Kidney capillary endothelial cell (primary cell): ENCODE data around the gene CD207.
A peak's percentile ranks its signal among the peaks of the same experiment; 100 is the strongest.
"Not testable (repeated sequence)": the region's sequence is repeated elsewhere in the genome, so short reads cannot be mapped to it uniquely, and the experiment has no call there.

Source experiments
- DNase-seq: peaks from one replicate; pipeline ENCODE4 v3.0.0-alpha.2; 2018; ENCODE audit warnings: low spot score

The CD207 gene

DNA sequence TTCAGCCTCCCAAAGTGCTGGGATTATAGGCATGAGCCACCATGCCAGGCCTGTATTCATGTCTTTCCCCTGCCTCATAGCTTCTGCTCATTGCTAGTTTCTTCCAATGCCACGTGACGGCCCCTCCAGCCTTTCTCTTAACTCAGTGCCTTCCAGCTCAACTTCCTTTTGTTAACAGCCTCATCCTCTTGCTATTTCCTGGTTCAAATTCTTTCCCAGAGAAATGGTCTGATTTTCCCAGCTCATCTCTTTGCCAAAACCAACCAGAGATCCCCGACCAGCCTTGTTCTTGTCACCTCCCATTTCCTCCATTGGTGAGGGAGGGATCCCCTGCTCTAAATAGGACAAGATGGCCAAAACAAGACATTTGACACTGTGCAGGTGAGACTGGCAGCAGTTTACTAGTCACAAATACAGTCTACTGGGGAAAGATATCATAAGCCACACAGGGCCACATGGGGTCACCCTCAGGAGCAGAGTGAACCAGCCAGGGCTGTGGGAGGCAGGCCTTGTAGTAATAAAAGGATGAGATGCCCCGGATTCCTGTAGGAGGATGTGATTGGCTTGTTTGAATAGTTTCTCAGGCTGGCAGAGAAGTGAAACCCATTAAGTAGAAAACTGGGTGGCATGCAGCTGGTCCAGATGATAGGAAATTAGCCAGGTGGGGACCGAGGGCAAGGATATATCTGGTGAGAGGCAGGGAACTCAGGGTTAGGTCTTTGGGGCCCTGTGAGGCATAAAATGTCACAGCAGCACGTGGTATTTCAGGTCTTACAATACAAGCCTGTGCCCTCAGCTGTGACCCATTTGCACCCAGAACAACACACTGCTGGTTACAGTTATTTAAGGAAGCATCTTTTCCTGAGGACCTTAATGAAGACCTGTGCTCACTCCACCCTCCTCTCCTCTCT is 6.4 kb downstream of the CD207 start:
- DNase-seq: peak; percentile 95

GRCh38 chr2:70828115-70828514 is 7.5 kb downstream of the CD207 start:
- DNase-seq: no peak

GRCh38 chr2:70827388-70827787 is 8.2 kb downstream of the CD207 start:
- DNase-seq: no peak

DNA sequence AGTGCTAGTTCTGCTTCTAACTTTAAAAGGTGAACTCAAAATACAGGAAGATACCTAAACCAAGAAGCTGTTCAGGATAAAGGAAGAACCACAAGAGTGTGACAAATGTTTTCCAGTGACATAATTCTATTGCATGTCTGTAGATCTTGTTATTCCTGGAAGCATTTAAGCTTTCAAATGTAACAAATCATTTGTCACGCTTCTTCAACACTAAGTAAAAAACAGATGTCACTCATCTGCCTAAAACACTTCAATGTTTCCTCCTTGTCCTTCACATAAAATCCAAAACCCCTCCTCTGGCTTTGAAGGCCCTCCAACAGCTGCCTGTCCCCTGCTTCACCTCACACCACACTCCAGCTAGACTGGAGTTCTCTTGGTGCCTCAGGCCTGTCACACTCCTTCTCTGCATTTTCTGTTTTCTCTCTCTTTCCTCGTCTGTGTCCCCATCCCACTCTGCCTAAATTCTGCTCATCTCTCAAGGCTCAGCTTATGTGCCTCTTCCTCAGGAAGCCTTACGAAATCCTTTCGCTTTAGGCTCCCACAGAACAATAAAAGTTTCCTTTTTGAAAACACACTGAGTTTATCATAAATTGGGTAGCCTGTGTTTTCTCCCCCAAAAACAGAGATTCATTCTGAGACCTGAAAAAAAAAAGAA is 8.8 kb downstream of the CD207 start:
- no peak for DNase-seq

GRCh38 chr2:70823249-70823648 is 12.4 kb downstream of the CD207 start:
- DNase-seq: no peak

GRCh38 chr2:70822843-70823242 is 12.8 kb downstream of the CD207 start:
- DNase-seq: no peak

DNA sequence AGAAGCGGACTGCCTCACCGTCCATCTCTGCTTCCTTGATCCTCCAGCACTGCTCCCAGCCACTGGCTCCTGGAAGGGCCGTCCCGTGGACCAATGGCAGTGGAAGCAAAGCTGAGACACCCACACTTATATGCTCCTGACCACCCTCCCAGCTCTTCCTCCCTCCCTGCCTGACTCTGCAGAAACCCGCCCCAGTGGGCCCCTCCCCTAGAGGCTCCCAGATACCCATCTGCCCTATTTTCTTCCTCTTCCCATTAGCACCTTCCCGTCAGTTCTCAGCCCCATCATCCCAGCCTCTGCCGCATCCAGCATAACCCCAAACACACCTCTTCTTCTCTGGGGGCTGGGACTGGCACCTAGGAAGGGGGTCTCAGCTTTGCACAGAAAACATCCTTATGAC is 15.1 kb downstream of the CD207 start, which contains the start of gene CLEC4F:
TSS of gene CLEC4F (minus strand) at position 101 of the 400 bp plus-strand sequence. CDS start at position 25, 76 bp downstream.
- no peak for DNase-seq

DNA sequence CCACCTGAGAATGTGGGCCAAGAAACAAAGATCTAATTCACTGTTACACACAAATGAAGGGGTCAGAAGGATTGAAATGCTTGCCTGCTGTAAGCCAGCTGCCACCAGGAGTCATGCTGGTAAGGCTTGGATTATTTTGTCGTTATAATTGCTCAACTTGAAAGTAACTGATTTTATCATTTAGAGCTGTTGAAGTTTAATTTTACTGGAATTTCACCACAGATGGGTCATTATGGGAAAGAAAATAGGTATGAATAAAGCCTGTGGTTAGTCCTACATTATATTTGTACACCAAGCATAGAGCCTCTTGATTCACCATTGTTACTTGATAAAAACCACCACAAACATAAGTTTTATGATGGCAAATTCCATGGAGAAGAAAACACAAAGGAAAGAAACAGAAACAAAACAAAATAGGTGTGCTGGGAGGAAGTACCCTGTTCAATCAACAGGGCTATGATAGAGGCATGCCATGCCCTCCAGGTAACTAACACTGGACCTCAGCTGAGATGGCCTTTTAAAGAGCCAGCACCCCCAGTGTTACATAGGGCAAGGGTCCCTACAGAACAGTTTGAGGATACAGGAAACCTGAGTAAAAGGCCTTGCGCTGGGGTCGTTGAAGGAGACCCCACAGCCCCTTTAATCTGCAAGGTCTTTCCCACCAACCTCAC is 18.2 kb downstream of the CD207 start:
- DNase-seq: no peak

DNA sequence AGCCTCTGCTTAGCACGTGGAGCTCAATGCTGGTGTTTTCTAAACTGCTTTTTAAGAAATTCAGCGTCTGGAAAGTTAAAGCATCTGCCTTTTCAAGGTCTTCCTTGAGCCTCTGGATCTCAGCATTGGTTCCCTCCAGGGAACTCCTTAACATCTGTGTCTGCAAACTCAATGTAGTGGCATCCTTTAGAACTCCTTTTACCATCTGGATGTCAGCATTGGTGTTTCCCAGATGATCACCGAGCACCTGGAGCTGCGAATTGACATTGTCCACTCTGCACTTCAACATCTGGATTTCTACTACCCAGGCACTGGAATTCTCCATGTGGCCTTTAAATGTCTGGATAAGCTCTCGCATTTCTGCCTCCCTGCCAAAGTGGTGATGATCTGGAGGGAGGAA is 18.9 kb downstream of the CD207 start:
- no peak for DNase-seq

GRCh38 chr2:70808983-70809958 is 26.3 kb downstream of the CD207 start:
- no peak for DNase-seq

DNA sequence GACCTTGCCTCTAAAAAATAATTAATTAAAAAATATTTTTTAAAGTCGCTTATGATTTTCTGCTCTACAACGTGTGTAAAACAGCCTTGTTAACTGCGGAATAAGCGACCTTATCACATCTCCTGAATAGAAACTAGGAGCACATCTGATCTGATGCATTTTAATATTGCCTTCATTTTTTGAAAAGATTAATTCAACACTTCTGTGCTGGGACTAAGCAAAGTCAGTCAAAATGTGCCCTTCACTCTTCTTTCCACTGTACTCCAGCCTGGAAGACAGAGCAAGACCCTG is 27.8 kb downstream of the CD207 start:
- DNase-seq: no peak

DNA sequence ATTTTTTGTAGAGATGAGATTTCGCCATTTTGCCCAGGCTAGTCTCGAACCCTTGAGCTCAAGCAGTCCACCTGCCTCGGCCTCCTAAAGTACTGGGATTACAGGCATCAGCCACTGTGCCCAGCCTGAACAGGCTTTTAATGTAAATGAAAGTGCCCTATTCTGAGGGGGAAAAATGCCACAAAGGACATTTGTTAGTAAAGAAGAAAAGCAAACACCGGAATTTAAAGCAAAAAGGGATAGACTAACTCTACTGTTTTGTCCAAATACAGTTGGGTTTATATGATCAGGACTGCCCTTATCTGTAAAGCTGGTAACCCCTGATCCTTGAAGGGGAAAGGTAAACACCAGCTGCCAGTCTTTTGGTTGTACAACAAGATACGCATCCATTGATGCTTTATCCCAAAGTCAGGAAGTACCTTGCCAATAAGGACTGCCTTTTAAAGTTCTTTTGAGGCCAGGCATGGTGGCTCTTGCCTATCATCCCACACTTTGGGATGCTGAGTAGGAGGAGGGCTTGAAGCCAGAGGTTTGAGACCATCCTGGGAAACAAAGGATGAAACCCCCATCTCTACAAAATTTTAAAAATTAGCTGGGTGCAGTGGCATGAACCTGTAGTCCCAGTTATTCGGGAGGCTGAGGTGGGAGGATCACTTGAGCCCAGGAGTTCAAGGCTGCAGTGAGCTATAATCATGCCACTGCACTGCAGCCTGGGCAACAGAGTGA is 28.4 kb downstream of the CD207 start:
- no peak for DNase-seq

DNA sequence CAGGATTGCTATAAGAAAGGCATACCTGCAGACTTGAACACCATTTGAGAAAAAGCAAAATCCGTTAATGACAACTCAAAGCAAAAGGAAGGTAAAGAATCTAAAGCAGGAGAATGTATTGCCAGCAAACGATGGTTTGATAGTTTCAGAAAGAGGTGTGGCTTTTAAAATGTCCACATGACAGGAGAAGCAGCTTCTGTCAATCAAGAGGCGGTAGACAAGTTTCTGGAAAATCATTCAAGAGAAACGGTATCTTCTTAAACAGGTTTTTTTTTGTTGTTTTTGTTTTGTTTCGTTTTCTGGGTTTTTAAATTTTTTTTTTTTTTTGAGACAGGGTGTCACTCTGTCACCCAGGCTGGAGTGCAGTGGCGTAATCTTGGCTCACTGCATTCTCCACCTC is 29.0 kb downstream of the CD207 start:
- DNase-seq: no peak

GRCh38 chr2:70806013-70806412 is 29.6 kb downstream of the CD207 start:
- no peak for DNase-seq

- no peak for DNase-seq
These were observed 33.9 kb downstream of the CD207 start for GRCh38 chr2:70801607-70802263.

DNA sequence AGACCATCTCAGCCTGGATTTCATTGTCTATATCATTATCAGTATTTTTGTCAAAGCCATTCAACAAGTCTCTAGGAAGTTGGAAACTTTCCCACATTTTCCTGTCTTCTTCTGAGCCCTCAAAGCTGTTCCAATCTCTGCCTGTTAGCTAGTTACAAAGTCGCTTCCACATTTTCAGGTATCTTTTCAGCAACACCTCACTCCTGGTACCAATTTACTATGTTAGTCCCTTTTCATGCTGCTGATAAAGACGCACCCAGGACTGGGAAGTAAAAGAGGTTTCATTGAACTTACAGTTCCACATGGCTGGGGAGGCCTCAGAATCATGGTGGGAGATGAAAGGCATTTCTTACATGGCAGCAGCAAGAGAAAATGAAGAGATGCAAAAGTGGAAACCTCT is 35.9 kb downstream of the CD207 start:
- DNase-seq: no peak

DNA sequence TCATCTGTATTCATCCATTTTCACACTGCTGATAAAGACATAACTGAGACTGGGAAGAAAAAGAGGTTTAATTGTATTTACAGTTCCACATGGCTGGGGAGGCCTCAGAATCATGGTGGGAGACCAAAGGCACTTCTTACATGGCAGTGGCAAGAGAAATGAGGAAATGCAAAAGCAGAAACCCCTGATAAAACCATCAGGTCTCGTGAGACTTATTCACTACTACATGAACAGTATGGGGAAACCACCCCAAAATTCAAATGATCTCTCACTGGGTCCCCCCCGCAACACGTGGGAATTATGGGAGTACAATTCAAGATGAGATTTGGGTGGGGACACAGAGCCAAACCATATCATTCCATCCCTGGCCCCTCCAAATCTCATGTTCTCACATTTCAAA is 37.6 kb downstream of the CD207 start:
- DNase-seq: not testable (repeated sequence)

DNA sequence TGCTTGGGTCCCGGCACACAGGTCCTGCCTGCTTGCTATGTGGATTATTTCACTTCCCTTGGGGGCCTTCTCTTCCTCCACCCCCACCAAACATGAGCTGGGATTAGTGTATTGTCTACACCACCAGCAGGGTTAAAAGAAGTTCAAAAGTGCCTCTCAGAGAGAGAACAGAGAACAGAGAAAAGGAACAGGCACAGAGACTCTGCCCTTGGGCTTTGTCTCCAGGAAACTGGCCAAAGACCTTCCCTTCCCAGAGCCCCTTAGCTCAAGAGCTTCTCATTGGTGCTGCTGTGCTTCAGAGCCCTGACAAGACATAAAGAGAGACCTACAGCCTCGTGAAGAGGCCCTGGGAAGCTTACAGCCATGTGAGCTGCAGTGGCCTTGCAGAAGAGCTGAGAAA is 38.1 kb downstream of the CD207 start:
- no peak for DNase-seq

DNA sequence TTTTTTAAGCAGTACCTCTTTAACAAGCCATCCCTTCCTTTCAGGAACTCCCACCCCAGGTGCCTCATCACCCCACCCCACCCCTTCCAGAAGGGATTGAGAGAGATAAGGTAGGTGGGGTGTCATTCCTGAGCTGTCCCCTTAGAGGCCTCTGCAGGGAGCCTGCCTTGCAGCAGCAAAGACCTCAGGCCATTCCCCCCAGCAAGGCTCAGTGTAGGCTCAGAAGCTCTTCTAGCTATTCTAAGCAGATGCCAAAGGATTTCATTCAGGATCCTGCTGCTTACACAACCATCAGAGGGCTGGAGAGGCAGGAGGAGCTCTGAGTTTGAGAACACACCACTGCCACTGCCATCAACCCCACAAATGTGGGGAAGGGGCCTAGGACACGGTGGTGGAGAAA is 39.4 kb downstream of the CD207 start:
- DNase-seq: no peak

- DNase-seq: no peak
These were observed 40.2 kb downstream of the CD207 start for GRCh38 chr2:70795164-70795995.
